HG02981 (cell line): Measurements from ENCODE around the gene ALOX12B.

ENCODE experiments used
- ATAC-seq: cut with Tn5 transposase; IDR thresholded peaks from one replicate; pipeline ENCODE4 v1.9.1; 2021; ENCODE audit warnings: mild to moderate bottlenecking, moderate library complexity; ENCODE audit not compliant: unreplicated experiment

Gene ALOX12B

GRCh38 chr17:8087075-8087951 is at the start of gene ALOX12B:
Gene ALOX12B (minus strand): TSS chr17:8087716. CDS start chr17:8087442, 274 bp downstream.
- ATAC-seq: no peak

DNA sequence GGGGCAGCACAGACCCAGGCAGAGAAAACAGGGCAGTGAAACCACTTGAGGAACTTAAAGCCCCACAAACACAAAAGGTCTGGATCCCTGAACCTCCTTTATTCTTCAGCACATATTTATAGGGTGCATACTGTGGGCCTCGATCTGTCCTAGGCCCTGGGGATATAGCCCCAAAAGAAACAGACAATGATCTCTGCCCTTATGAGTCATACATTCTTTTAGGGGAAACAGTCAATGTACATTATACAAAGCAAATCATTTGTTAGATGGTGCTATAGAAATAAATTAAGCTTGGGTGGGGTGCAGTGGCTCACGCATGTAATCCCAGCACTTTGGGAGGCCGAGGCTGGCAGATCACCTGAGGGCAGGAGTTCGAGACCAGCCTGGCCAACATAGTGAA is 46.4 kb upstream of the ALOX12B start:
- no peak for ATAC-seq

GRCh38 chr17:8133399-8133798 is 45.9 kb upstream of the ALOX12B start:
- no peak for ATAC-seq

GRCh38 chr17:8131844-8132441 is 44.4 kb upstream of the ALOX12B start:
- ATAC-seq: no peak

DNA sequence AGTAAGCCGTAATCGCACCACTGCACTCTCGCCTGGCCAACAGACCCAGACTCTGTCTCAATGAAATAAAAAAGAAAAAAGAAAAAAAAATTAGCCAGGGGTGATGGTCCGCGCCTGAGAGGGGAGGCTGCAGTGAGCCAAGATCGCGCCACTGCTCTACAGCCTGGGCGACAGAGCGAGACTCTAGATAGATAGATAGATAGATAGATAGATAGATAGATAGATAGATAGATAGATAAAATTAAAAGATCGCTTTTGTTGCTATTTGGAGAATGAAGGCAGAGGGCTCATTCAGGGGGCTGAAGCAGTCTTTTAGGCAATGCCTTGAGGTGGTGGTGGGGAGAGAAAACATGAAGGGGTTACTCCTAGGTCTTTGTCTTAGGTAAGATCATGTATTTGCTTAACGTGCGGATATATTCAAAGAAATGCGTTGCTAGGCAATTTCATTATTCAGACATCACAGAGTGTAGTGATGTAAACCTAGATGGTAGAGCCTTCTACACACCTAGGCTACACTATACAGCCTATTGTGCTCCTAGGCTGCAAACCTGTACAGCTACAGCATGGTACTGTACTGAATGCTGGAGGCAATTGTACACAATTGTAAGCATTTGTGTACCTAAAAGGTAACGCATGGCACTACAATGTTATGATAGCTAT is 40.7 kb upstream of the ALOX12B start:
- no peak for ATAC-seq

GRCh38 chr17:8126491-8127066 is 39.1 kb upstream of the ALOX12B start:
- no peak for ATAC-seq

- no peak for ATAC-seq
Observed at GRCh38 chr17:8125947-8126490, 38.5 kb upstream of the ALOX12B start.

DNA sequence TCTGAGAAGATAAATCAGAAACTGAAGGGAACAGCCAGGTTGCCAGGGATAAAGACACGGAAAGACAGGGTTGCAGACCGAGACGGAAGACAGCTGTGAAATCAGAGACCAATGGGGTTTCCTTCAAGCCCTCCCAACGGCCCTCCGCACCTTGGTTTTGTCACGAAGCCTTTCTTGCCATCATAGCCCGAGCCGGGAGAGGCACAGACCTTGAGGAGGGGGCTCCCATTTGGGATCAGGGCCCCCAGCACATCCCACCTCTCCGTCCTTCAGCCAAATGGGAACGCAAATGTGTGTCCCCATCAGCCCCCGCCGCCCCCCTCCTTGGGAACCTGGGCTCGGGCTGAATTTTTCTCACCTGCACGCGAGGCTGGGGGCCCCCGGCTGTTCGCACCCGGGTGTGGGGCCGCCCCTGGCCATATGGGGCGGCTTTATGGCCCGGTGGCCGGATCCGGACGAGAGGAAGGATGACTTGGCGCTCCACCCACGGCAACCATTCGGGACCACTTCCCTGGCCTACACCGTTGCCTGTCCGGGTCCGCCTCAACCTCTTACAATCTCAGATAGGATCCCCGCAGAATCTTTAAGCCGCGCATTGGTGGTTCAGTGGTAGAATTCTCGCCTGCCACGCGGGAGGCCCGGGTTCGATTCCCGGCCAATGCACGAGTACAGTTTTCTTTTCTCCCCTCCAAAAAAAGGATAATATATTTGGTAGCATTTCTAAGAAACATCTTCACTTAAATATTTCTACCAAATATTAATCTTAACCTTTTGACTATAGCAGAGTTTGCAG is 37.8 kb upstream of the ALOX12B start:
- no peak for ATAC-seq

GRCh38 chr17:8124350-8125153 is 37.0 kb upstream of the ALOX12B start:
- ATAC-seq: no peak

DNA sequence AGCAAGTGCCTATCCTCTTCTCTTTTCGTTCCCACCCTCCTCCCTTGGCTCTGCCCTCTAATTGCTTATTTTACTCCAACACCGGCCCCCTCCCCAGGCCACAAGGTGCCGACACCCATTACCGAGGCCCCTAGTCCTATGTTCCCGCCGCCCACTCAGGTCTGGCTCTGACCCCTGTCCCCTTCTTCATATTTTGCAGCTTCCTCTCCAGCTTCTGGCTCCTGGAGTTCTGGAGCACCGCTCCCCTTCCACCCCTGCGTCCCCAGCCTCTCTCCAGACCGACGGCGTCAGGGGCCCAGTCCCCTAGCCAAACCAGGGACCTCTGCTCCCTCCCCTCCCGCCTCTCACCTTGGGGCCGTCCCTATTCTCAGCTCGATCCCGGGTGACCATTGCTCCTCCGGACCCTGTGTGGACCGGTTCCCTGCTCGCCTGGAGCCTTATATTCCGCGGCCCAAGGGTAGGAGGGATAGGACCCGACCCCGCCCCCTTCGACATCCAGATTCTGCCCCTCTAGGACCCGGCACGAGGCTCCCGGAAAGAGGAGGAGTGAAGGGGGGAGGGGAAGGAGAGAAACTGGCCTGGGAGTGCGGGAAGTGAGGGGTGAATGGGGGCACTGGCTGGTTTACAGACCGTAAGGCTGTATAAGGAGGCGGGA is 36.3 kb upstream of the ALOX12B start, which contains the start of gene HES7:
Gene HES7 (minus strand): TSS at position 412 of the 655 bp plus-strand sequence. CDS start 22 bp downstream, at position 390.
- ATAC-seq: no peak

DNA sequence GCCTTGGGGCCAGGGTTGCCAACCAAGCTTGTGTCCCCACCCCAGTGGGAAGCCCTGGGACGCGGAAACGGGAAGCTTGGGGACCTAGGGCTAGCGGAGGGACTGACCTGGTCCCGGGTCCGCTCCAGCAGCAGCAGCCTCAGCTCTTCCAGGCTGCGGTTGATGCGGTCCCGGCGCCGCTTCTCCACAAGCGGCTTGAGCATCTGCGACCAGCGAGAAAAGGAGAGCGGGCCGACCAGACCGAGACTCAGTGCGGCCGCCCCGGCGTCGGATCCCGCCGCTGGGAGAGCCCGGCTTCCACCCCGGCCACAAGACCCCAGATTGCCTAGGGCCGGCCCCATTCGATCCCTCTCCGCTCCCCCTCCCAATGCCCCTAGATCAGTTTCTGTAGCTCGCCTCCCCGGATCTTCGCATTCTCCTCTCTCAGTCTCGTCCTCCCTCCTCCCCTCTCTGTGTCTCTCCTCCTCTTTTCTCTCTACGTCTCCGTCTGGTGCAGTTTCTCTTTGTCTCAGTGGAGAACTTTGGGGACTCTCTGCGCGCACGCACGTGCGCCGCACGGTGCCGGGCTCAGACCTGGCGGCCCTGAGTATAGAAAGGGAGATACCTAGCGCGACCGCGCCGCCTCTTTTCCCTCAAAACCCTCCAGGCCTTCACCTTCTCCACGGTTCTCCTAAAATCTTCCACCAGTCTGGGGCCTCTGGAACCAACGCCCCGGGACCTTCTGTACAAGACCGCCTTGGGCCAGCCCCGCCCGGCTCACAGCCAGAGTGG is 35.6 kb upstream of the ALOX12B start:
- no peak for ATAC-seq

GRCh38 chr17:8122422-8122923 is 35.0 kb upstream of the ALOX12B start:
- ATAC-seq: no peak

- ATAC-seq: no peak
Observed at GRCh38 chr17:8121681-8122421, 34.3 kb upstream of the ALOX12B start.

- no peak for ATAC-seq
Observed at GRCh38 chr17:8121407-8121680, 33.8 kb upstream of the ALOX12B start.

GRCh38 chr17:8120520-8121406 is 33.2 kb upstream of the ALOX12B start:
- ATAC-seq: no peak
